ENCODE data around the gene LIN28B.

The LIN28B gene

DNA sequence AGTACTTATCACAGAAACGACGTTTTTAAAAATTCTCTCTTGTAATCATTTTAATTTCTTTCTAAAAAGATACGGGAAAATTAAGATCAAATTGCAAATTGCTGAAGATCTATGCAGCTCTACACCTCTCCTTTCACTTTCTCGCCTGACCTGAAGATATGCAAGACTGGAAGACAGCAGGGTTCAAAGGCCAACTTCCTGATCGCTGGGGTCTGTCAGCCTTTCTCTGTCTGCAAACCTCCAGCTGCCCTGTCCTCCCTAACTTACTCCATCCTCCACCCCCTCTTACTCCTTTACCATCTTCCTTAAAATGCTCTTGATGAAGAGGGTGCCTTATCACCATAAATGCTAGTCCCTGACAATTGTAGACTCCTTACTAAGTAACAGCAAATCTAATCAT lies 159.2 kb downstream of the LIN28B start:
- no peak for DNase-seq

DNA sequence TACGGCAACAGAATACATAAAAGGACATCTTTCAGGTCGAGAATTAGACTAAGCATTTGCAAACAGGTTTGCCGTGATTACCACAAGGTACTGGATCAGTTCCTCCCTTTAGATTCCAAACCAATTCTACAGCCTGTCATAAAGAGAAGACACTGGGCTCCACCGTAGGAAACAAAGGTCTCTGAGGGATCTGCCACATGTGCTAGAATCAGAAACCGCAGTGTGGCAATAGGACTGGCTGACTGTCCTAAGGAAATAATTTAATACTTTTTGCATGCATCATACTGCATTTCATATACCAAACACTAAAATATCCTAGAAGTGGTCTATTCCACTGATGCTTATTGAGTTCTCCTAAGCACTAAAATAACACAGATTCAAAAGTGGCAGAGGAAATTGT lies 163.7 kb downstream of the LIN28B start:
- no peak for DNase-seq

DNA sequence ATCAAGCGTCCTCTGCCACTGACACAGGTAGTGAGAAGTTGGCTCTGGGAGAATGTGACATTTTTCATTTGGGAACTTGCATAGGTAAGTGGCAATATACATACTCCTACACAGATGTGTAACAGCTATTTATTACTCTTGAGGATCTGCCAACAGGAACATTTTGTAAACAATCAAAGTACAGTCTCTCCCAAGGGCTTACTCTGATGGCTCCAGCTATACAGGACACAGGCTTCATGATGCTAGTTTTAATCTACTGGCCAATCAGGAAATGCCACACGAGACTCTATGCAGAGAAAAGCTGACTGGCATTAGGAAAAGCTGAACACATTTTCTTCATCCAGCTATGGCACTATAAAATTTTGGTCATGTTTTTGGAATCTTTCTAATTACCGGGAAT lies 165.1 kb downstream of the LIN28B start:
- DNase-seq, result no peak

DNA sequence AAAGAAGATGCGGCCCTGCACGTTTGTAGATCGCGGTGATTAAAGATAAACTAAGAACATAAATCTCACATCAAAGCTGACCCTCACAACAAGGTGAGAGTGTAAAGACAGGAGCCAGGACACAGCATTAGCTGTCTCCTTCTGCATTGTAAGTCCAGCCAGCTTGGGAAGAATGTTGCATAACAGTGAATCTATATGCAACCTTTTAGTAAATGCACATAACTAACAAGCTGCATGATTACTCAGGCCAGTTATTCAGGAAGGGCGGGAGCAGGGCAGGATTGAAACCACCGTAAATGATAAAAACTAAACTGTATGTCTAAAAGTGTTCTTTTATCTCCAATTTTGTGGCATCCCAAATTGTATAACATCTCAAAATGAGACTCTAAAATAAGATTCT lies 165.8 kb downstream of the LIN28B start:
- DNase-seq, result no peak
